ENCODE measurements around the gene RPP14. TPM values are rescaled to one million over a fixed set of nuclear protein-coding genes. Genes with fewer than 3 reads are reported as not detected.
A peak's percentile ranks its signal among the peaks of the same experiment; 100 is the strongest.

The RPP14 gene
- total RNA-seq, 1 donor from 2014 or later = 17.7 TPM

GRCh38 chr3:58340594-58341244 lies 34.7 kb downstream of the RPP14 start:
- POLR2A ChIA-PET = interaction anchor here (0.6 to 15.4 kb wide), 7 partner anchors 12 to 1499 kb away, joined by 3 to 565 read pairs (median 5); partner anchors contain the start of genes HTD2, PDHB and RPP14
- CTCF ChIA-PET = interaction anchor here (0.6 to 10.2 kb wide), 4 partner anchors 9 to 192 kb away, joined by 3 to 125 read pairs (median 4); no protein-coding TSS in a partner anchor
- H3K9me3 Mint-ChIP-seq = no peaks in the 10 kb centered on the region
- ATAC-seq (ENCODE audit: low read depth) (no peak), DNase-seq (no peak)
- no peaks in the 10 kb centered on the region for H3K27me3 Mint-ChIP-seq
- intact Hi-C loops (cut with micrococcal nuclease) = no loop called here
- H3K4me3 Mint-ChIP-seq = peak overlapping the region; percentile 35
- peak overlapping the region; percentile 80 for H3K27ac Mint-ChIP-seq
- peaks cover 46% of the 10 kb centered on the region for H3K36me3 Mint-ChIP-seq (ENCODE audit: low read depth)
- TF ChIP-seq CTCF (IDR thresholded peaks at IDR 0.05) = no peak
- H3K4me1 Mint-ChIP-seq = peaks cover 91% of the 10 kb centered on the region

GRCh38 chr3:58341376-58341775 lies 35.3 kb downstream of the RPP14 start:
- Mint-ChIP-seq H3K9me3 (no peaks in the 10 kb centered on the region), H3K4me3 (no peak overlapping the region), H3K27ac (peak overlapping the region; percentile 80), H3K36me3 (ENCODE audit: low read depth) (peaks cover 41% of the 10 kb centered on the region), H3K4me1 (peaks cover 91% of the 10 kb centered on the region), H3K27me3 (no peaks in the 10 kb centered on the region)
- TF ChIP-seq CTCF (IDR thresholded peaks at IDR 0.05) = no peak
- ChIA-PET POLR2A (interaction anchor here (0.7 to 15.4 kb wide), 3 partner anchors 11 to 35 kb away, joined by 3 to 565 read pairs (median 5); partner anchors contain the start of genes HTD2 and RPP14), CTCF (interaction anchor here (1.2 to 10.2 kb wide), 3 partner anchors 8 to 16 kb away, joined by 3 to 125 read pairs (median 6); no protein-coding TSS in a partner anchor)
- DNase-seq = no peak
- intact Hi-C loops (cut with micrococcal nuclease) = no loop called here
- no peak for ATAC-seq (ENCODE audit: low read depth)

GRCh38 chr3:58342676-58343075 lies 36.6 kb downstream of the RPP14 start:
- Mint-ChIP-seq H3K27me3 (no peaks in the 10 kb centered on the region), H3K9me3 (no peaks in the 10 kb centered on the region), H3K27ac (peak overlapping the region; percentile 63), H3K4me3 (no peak overlapping the region), H3K4me1 (peaks cover 90% of the 10 kb centered on the region), H3K36me3 (ENCODE audit: low read depth) (peaks cover 37% of the 10 kb centered on the region)
- DNase-seq (no peak), ATAC-seq (ENCODE audit: low read depth) (no peak)
- intact Hi-C loops (cut with micrococcal nuclease) = no loop called here
- ChIA-PET CTCF (no interaction called here), POLR2A (interaction anchor here (15.4 kb wide), 1 partner anchor 10 kb away, joined by 565 read pairs; no protein-coding TSS in a partner anchor)
- no peak for TF ChIP-seq CTCF (IDR thresholded peaks at IDR 0.05)

- H3K4me3 Mint-ChIP-seq = no peak overlapping the region
- ChIA-PET CTCF (no interaction called here), POLR2A (interaction anchor here (1.0 to 15.4 kb wide), 5 partner anchors 7 to 12 kb away, joined by 5 to 565 read pairs (median 6); no protein-coding TSS in a partner anchor)
- H3K36me3 Mint-ChIP-seq (ENCODE audit: low read depth) = peaks cover 32% of the 10 kb centered on the region
- H3K27me3 Mint-ChIP-seq = no peaks in the 10 kb centered on the region
- ATAC-seq (ENCODE audit: low read depth) (no peak), DNase-seq (no peak)
- no peak overlapping the region for H3K27ac Mint-ChIP-seq
- intact Hi-C loops (cut with micrococcal nuclease) = no loop called here
- peaks cover 94% of the 10 kb centered on the region for H3K4me1 Mint-ChIP-seq
- no peak for TF ChIP-seq CTCF (IDR thresholded peaks at IDR 0.05)
- H3K9me3 Mint-ChIP-seq = no peaks in the 10 kb centered on the region
Observed at GRCh38 chr3:58345457-58345856, 39.4 kb downstream of the RPP14 start.

- intact Hi-C loops (cut with micrococcal nuclease) = no loop called here
- ChIA-PET POLR2A (interaction anchor here (0.6 to 1.3 kb wide), 6 partner anchors 8 to 13 kb away, joined by 3 to 6 read pairs (median 5); no protein-coding TSS in a partner anchor), CTCF (interaction anchor here (1.1 to 6.9 kb wide), 2 partner anchors 10 kb away, joined by 3 to 125 read pairs; partner anchors contain the start of gene PXK)
- Mint-ChIP-seq H3K27ac (peak overlapping the region; percentile 75), H3K36me3 (ENCODE audit: low read depth) (peaks cover 29% of the 10 kb centered on the region), H3K4me1 (peaks cover 94% of the 10 kb centered on the region), H3K4me3 (no peak overlapping the region), H3K27me3 (no peaks in the 10 kb centered on the region), H3K9me3 (no peaks in the 10 kb centered on the region)
- DNase-seq (no peak), ATAC-seq (ENCODE audit: low read depth) (no peak)
- no peak for TF ChIP-seq CTCF (IDR thresholded peaks at IDR 0.05)
Observed at GRCh38 chr3:58346368-58346767, 40.3 kb downstream of the RPP14 start.

Measured in activated B cell treated with CpG ODN at 0.5 μM for 24 hours (primary cell).